ENCODE results near the gene LLGL2. TPM values are rescaled to one million over a fixed set of nuclear protein-coding genes. Genes with fewer than 3 reads are reported as not detected.

LLGL2 gene
- total RNA-seq, 4 donors from 2014 or later, result 326 to 1,573 (median 641) TPM

DNA sequence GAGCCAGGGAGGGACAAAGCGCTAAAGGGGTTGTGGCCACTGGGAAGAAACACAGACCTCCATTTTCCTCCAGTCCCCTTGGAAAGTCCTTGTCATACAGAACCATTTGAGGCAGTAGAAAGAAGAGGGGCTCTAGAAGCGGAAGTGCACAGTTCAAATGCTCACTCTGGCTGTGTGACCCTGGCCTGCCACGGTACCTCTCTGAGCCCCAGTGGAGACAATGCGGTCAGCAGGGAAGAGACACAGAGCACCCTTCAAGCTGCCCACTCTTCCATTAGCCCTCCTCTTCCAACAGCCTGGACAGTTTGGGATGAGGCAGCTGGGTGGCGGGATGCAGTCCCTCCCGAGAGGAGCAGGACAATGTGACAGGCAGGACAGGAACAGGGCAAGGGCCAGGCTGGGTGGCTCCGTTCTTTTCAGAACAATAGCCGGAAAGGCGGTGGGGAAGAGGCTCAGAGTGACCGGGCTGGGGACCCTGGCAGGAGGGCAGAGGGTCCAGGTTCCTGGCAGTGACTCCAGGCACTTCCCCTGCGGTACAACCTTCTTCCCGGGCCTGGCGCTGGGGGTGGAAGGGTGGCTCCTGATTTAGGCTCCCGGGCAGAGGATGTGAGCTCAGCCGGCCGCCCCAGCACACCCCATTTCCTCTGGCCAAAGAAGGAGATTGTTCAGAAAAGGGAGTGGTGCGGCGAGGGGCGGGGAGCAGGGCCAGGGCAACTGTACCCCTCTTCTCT is 15.8 kb upstream of the LLGL2 start:
- Histone ChIP-seq H3K4me3 (no peak overlapping the region), H3K4me1 (peaks cover 23 to 42% (median 34%) of the 10 kb centered on the region in 4 donors), H3K9me3 (no peaks in the 10 kb centered on the region), H3K36me3 (no peaks in the 10 kb centered on the region), H3K27ac (peak overlapping the region; percentile 37 to 87 (median 46)), H3K27me3 (no peaks in the 10 kb centered on the region)
- intact Hi-C loops (cut with DNase I; ENCODE audit: low total_unique reads), result loop anchor here (5.0 kb wide), 1 partner anchor 82 kb away; no protein-coding TSS in a partner anchor
- in situ Hi-C loops (cut with MboI; ENCODE audit: low pct_ligation_motif_present in 1 of 4, low pct_unique_long_range_greater_than_20kb in 1 of 4, low sequenced_read_pairs in 3 of 4), result loop anchor here in 1 of 4 donors (10.0 kb wide), 1 partner anchor 85 kb away; no protein-coding TSS in a partner anchor
- TF ChIP-seq POLR2AphosphoS5 (IDR thresholded peaks at IDR 0.05) (peak in 1 of 3 donors; percentile 36), EP300 (IDR thresholded peaks at IDR 0.05; ENCODE audit: low read depth) (no peak)
- 88% methylated on average over 19 of the region's 19 CpGs; no CpG with 5 or more reads in 1 of the 2 donors for WGBS, 2 donors (ENCODE audit: low coverage in 1 of 2)
- no peak for DNase-seq

DNA sequence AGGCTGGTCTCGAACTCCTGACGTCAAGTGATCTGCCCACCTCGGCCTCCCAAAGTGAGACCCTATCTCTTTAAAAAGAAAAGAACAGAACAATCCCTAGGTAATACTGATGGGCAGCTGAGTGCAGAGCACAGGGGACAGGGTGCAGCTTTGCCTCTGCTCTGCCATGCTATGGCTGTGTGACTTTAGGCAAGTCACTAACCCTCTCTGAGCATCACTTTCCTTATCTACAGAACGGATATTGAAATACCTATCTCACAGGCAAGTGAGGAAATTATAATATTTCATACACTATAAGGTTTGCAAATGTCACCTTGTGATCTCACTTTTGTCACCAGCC is 14.3 kb upstream of the LLGL2 start:
- H3K4me3 ChIP-seq, result no peak overlapping the region
- no peak for TF ChIP-seq POLR2A (IDR thresholded peaks at IDR 0.05)
- TF ChIP-seq CTCF (IDR thresholded peaks at IDR 0.05), result no peak
- no peak for TF ChIP-seq EP300 (IDR thresholded peaks at IDR 0.05; ENCODE audit: low read depth)
- TF ChIP-seq POLR2AphosphoS5 (IDR thresholded peaks at IDR 0.05), result no peak
- intact Hi-C loops (cut with DNase I; ENCODE audit: low total_unique reads), result loop anchor here (5.0 kb wide), 1 partner anchor 84 kb away; no protein-coding TSS in a partner anchor
- H3K27me3 ChIP-seq, result no peaks in the 10 kb centered on the region
- in situ Hi-C loops (cut with MboI; ENCODE audit: low pct_ligation_motif_present in 1 of 4, low pct_unique_long_range_greater_than_20kb in 1 of 4, low sequenced_read_pairs in 3 of 4), result loop anchor here in 1 of 4 donors (10.0 kb wide), 1 partner anchor 86 kb away; no protein-coding TSS in a partner anchor
- no peaks in the 10 kb centered on the region for H3K9me3 ChIP-seq
- no peaks in the 10 kb centered on the region for H3K36me3 ChIP-seq
- peaks cover 23 to 45% (median 36%) of the 10 kb centered on the region in 4 donors for H3K4me1 ChIP-seq
- WGBS, 2 donors (ENCODE audit: low coverage in 1 of 2), result 93 to 95% methylated on average over 4 of the region's 4 CpGs
- H3K27ac ChIP-seq, result peak overlapping the region; percentile 12 to 87 (median 42)
- DNase-seq, result no peak

- DNase-seq, result no peak
Observed at GRCh38 chr17:75511610-75512575, 13.6 kb upstream of the LLGL2 start.

More at GRCh38 chr17:75511610-75512575, 13.6 kb upstream of the LLGL2 start:
- Histone ChIP-seq H3K27ac (peak overlapping the region; percentile 12 to 87 (median 42)), H3K36me3 (no peaks in the 10 kb centered on the region), H3K27me3 (no peaks in the 10 kb centered on the region), H3K4me3 (no peak overlapping the region), H3K4me1 (peaks cover 23 to 47% (median 37%) of the 10 kb centered on the region in 4 donors), H3K9me3 (no peaks in the 10 kb centered on the region)
- intact Hi-C loops (cut with DNase I; ENCODE audit: low total_unique reads), result loop anchor here (5.0 kb wide), 1 partner anchor 85 kb away; no protein-coding TSS in a partner anchor
- WGBS, 2 donors (ENCODE audit: low coverage in 1 of 2), result 60 to 75% methylated on average over 1 to 12 of the region's 13 CpGs
- in situ Hi-C loops (cut with MboI; ENCODE audit: low pct_ligation_motif_present in 1 of 4, low pct_unique_long_range_greater_than_20kb in 1 of 4, low sequenced_read_pairs in 3 of 4), result loop anchor here in 1 of 4 donors (10.0 kb wide), 1 partner anchor 87 kb away; no protein-coding TSS in a partner anchor
- TF ChIP-seq POLR2A (IDR thresholded peaks at IDR 0.05), result no peak
- no peak for TF ChIP-seq EP300 (IDR thresholded peaks at IDR 0.05; ENCODE audit: low read depth)
- no peak for TF ChIP-seq CTCF (IDR thresholded peaks at IDR 0.05)
- no peak for TF ChIP-seq POLR2AphosphoS5 (IDR thresholded peaks at IDR 0.05)

Data from transverse colon (tissue), 4 donors.